Mucosa of rectum (tissue), 2 donors: ENCODE results near the gene PRKN.

ENCODE experiments used
- H3K27ac ChIP-seq, 2 donors: one replicate each; pipeline ENCODE4 v1.7.0; 2013; ENCODE audit warnings: inconsistent platforms in 2 of 2, low read depth in 2 of 2, low read length in 2 of 2
- H3K27me3 ChIP-seq, 2 donors: one replicate each; pipeline ENCODE4 v1.7.0; 2013; ENCODE audit warnings: low read length in 2 of 2; ENCODE audit not compliant: control insufficient read depth in 2 of 2, insufficient read depth in 2 of 2
- H3K36me3 ChIP-seq, 2 donors: one replicate each; pipeline ENCODE4 v1.7.0; 2013; ENCODE audit warnings: low read length in 2 of 2; ENCODE audit not compliant: control insufficient read depth in 2 of 2, insufficient read depth in 2 of 2
- H3K4me1 ChIP-seq, 2 donors: one replicate each; pipeline ENCODE4 v1.7.0; 2013; ENCODE audit warnings: low read length in 2 of 2, mild to moderate bottlenecking in 1 of 2; ENCODE audit not compliant: control insufficient read depth in 2 of 2, insufficient read depth in 2 of 2
- H3K4me3 ChIP-seq, 2 donors: one replicate each; pipeline ENCODE4 v1.7.0; 2013; ENCODE audit warnings: low read length in 2 of 2
- H3K9ac ChIP-seq, 2 donors: one replicate each; pipeline ENCODE4 v1.7.0; 2013; ENCODE audit warnings: low read length in 2 of 2, low read depth in 1 of 2, mild to moderate bottlenecking in 1 of 2
- H3K9me3 ChIP-seq, 2 donors: one replicate each; pipeline ENCODE4 v1.7.0; 2013; ENCODE audit warnings: low read length in 2 of 2; ENCODE audit not compliant: control insufficient read depth in 2 of 2
- donor health status: healthy.
- donor health status: Normal muscosa, but diverticular disease.

PRKN gene

GRCh38 chr6:162187168-162187935 lies 540.2 kb downstream of the PRKN start:
- Histone ChIP-seq H3K27me3 (no peaks in the 10 kb centered on the region), H3K9me3 (no peaks in the 10 kb centered on the region), H3K9ac (no peak overlapping the region), H3K27ac (no peak overlapping the region), H3K36me3 (no peaks in the 10 kb centered on the region), H3K4me1 (no peaks in the 10 kb centered on the region), H3K4me3 (no peak overlapping the region)

GRCh38 chr6:162184465-162184864 lies 543.1 kb downstream of the PRKN start:
- no peak overlapping the region for H3K4me3 ChIP-seq
- H3K27me3 ChIP-seq, result no peaks in the 10 kb centered on the region
- H3K9ac ChIP-seq, result no peak overlapping the region
- H3K36me3 ChIP-seq, result no peaks in the 10 kb centered on the region
- no peaks in the 10 kb centered on the region for H3K4me1 ChIP-seq
- H3K27ac ChIP-seq, result no peak overlapping the region
- no peaks in the 10 kb centered on the region for H3K9me3 ChIP-seq

DNA sequence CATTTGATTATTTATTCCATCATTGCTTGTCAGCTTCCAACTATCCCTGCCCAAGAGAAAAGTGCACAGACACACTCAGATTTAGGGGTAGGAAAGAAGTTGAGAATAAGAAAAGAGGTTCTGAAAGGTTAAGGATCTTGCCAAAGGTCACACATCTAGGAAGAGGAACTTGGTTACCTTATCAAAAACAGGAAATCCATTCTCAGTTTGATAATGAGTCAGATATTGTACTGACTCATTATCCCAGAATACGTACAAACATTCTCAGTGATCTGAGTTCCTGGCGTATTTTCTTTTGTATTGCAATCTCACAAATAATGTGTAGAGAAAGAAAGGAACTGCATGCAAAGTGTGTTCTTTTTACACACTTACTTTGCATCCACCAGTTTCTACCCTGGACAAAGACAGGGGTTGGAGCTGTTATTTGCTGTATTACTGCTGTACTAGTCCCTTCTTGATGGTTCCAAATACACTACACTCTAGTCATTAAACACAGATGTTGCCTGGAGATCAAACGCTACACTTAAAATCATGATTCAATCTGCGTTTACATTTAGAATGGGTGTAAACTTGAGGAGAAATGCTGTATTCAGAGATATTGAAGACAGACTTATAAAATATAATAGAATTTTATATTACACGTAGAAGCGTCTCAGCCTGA lies 545.7 kb downstream of the PRKN start:
- no peaks in the 10 kb centered on the region for H3K9me3 ChIP-seq
- H3K9ac ChIP-seq, result no peak overlapping the region
- H3K27me3 ChIP-seq, result no peaks in the 10 kb centered on the region
- H3K4me3 ChIP-seq, result no peak overlapping the region
- no peaks in the 10 kb centered on the region for H3K4me1 ChIP-seq
- H3K27ac ChIP-seq, result no peak overlapping the region
- H3K36me3 ChIP-seq, result no peaks in the 10 kb centered on the region

GRCh38 chr6:162181111-162181510 lies 546.5 kb downstream of the PRKN start:
- no peak overlapping the region for H3K4me3 ChIP-seq
- no peaks in the 10 kb centered on the region for H3K9me3 ChIP-seq
- H3K36me3 ChIP-seq, result no peaks in the 10 kb centered on the region
- H3K27ac ChIP-seq, result no peak overlapping the region
- no peaks in the 10 kb centered on the region for H3K4me1 ChIP-seq
- H3K27me3 ChIP-seq, result no peaks in the 10 kb centered on the region
- H3K9ac ChIP-seq, result no peak overlapping the region

GRCh38 chr6:162179196-162179951 lies 548.2 kb downstream of the PRKN start:
- Histone ChIP-seq H3K4me1 (no peaks in the 10 kb centered on the region), H3K9ac (no peak overlapping the region), H3K27me3 (no peaks in the 10 kb centered on the region), H3K9me3 (no peaks in the 10 kb centered on the region), H3K4me3 (no peak overlapping the region), H3K27ac (no peak overlapping the region), H3K36me3 (no peaks in the 10 kb centered on the region)

DNA sequence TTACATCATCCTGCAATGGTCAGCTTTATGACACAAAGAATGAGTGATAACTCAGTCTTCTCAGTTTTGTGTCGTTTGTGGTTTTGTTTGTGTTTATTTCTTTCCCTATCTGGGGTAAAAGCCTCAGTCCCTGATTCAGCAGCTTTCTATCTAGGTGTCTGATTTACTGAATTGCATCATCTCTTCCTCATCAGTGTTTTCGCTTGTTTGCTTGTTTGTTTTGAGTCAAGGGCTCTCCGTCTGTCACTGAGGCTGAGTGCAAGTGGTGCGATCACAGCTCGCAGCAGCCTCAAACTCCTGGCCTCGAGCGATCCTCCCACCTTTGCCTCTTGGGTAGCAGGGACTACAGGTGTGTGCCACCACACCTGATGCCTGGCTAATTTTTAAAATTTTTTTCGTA lies 548.9 kb downstream of the PRKN start:
- Histone ChIP-seq H3K27me3 (no peaks in the 10 kb centered on the region), H3K4me3 (no peak overlapping the region), H3K9ac (no peak overlapping the region), H3K27ac (no peak overlapping the region), H3K9me3 (no peaks in the 10 kb centered on the region), H3K4me1 (no peaks in the 10 kb centered on the region), H3K36me3 (no peaks in the 10 kb centered on the region)

DNA sequence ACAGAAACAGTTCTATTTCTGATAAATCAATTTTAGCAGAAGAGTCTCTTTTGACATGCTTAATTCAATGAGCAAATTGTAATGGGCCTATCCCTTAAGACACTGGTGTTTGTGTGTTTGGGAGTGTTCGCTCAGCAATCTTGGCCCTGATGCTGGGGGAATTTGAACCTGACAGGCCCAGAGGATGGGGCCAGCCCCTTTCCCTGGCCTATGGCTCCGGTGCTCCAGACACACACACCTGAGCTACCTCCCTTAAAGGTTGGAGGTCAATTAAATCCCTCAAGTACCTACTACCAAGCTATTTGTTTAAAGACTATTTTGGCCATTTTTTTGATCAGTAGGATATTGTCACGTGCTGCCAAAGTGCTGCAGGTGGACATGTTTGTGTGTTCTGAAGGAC lies 549.3 kb downstream of the PRKN start:
- no peaks in the 10 kb centered on the region for H3K9me3 ChIP-seq
- H3K9ac ChIP-seq, result no peak overlapping the region
- H3K27me3 ChIP-seq, result no peaks in the 10 kb centered on the region
- no peak overlapping the region for H3K4me3 ChIP-seq
- no peaks in the 10 kb centered on the region for H3K36me3 ChIP-seq
- no peaks in the 10 kb centered on the region for H3K4me1 ChIP-seq
- H3K27ac ChIP-seq, result no peak overlapping the region

- Histone ChIP-seq H3K27ac (no peak overlapping the region), H3K27me3 (no peaks in the 10 kb centered on the region), H3K36me3 (no peaks in the 10 kb centered on the region), H3K4me1 (no peaks in the 10 kb centered on the region), H3K9ac (no peak overlapping the region), H3K4me3 (no peak overlapping the region), H3K9me3 (no peaks in the 10 kb centered on the region)
Measured at GRCh38 chr6:162177746-162178145, 549.8 kb downstream of the PRKN start.

GRCh38 chr6:162173466-162173865 lies 554.1 kb downstream of the PRKN start:
- H3K36me3 ChIP-seq, result no peaks in the 10 kb centered on the region
- no peaks in the 10 kb centered on the region for H3K27me3 ChIP-seq
- no peaks in the 10 kb centered on the region for H3K9me3 ChIP-seq
- no peak overlapping the region for H3K9ac ChIP-seq
- H3K4me3 ChIP-seq, result no peak overlapping the region
- no peaks in the 10 kb centered on the region for H3K4me1 ChIP-seq
- H3K27ac ChIP-seq, result no peak overlapping the region

- Histone ChIP-seq H3K4me1 (no peaks in the 10 kb centered on the region), H3K36me3 (no peaks in the 10 kb centered on the region), H3K9ac (no peak overlapping the region), H3K4me3 (no peak overlapping the region), H3K9me3 (no peaks in the 10 kb centered on the region), H3K27me3 (no peaks in the 10 kb centered on the region), H3K27ac (no peak overlapping the region)
Measured at GRCh38 chr6:162165479-162165878, 562.1 kb downstream of the PRKN start.
